ENCODE results near the gene CSNK1D. TPM values are rescaled to one million over a fixed set of nuclear protein-coding genes. Genes with fewer than 3 reads are reported as not detected.

Gene CSNK1D
- total and polyA plus RNA-seq, 2 experiments from 2014 or later, result 55.3 to 66.4 TPM

GRCh38 chr17:82301916-82302567 lies 28.5 kb upstream of the CSNK1D start (continued):
- TF ChIP-seq EZH2 (IDR thresholded peaks at IDR 0.05; ENCODE audit: low read depth, unreplicated experiment), result no peak
- TF ChIP-seq STAT1 (IDR thresholded peaks at IDR 0.05; ENCODE audit: unreplicated experiment), result no peak
- no peak for TF ChIP-seq POLR2AphosphoS5 (IDR thresholded peaks at IDR 0.05; ENCODE audit: low read depth)
- no peak for TF ChIP-seq NANOG (IDR thresholded peaks at IDR 0.05; ENCODE audit: borderline replicate concordance)
- no peak for TF ChIP-seq EZH2phosphoT487 (IDR thresholded peaks at IDR 0.05; ENCODE audit: unreplicated experiment)
- TF ChIP-seq ZNF331 (CRISPR knock-in tag; IDR thresholded peaks at IDR 0.05; ENCODE audit: low read depth), result no peak
- no peak for TF ChIP-seq CREB1 (CRISPR knock-in tag; IDR thresholded peaks at IDR 0.05; ENCODE audit: low read depth)
- no peak for TF ChIP-seq ZNF114 (CRISPR knock-in tag; IDR thresholded peaks at IDR 0.05)

GRCh38 chr17:82301300-82301915 lies 27.9 kb upstream of the CSNK1D start:
- DNase-seq (ENCODE audit: low spot score) (no peak), ATAC-seq (no peak)
- Histone ChIP-seq H3K4me3 (no peak overlapping the region), H3F3A (replicated peaks; ENCODE audit: low read depth) (peaks cover 2% of the 10 kb centered on the region), H3K27me3 (ENCODE audit: insufficient read depth) (no peaks in the 10 kb centered on the region), H3K4me2 (no peak overlapping the region), H2AFZ (no peak overlapping the region), H3K79me2 (replicated peaks; ENCODE audit: insufficient read depth) (no peaks in the 10 kb centered on the region), H4K20me1 (replicated peaks; ENCODE audit: insufficient read depth) (no peaks in the 10 kb centered on the region), H3K9me2 (ENCODE audit: insufficient read depth) (no peaks in the 10 kb centered on the region), H3K27ac (ENCODE audit: low read depth) (no peak overlapping the region), H3K36me3 (ENCODE audit: insufficient read depth) (no peaks in the 10 kb centered on the region), H3K4me1 (ENCODE audit: insufficient read depth) (no peaks in the 10 kb centered on the region)
- Mint-ChIP-seq H3K36me3 (ENCODE audit: low read depth) (no peaks in the 10 kb centered on the region; the same call in 2 of the 3 replicates), H3K9me3 (no peaks in the 10 kb centered on the region), H3K4me1 (peaks cover 15% of the 10 kb centered on the region), H3K4me3 (no peak overlapping the region), H3K27ac (no peak overlapping the region), H3K27me3 (ENCODE audit: insufficient read depth, low read depth, poor library complexity) (peaks cover 12% of the 10 kb centered on the region)
- no peak for TF ChIP-seq ZNF462 (CRISPR knock-in tag; IDR thresholded peaks at IDR 0.05)
- no peak for TF ChIP-seq REST (IDR thresholded peaks at IDR 0.05; ENCODE audit: unreplicated experiment)
- TF ChIP-seq EZH2 (IDR thresholded peaks at IDR 0.05; ENCODE audit: low read depth, unreplicated experiment), result no peak
- no peak for TF ChIP-seq JUNB (IDR thresholded peaks at IDR 0.05; ENCODE audit: unreplicated experiment)
- no peak for TF ChIP-seq ZNF114 (CRISPR knock-in tag; IDR thresholded peaks at IDR 0.05)
- no peak for TF ChIP-seq POLR2AphosphoS5 (IDR thresholded peaks at IDR 0.05; ENCODE audit: low read depth)
- no peak for TF ChIP-seq STAT1 (IDR thresholded peaks at IDR 0.05; ENCODE audit: unreplicated experiment)
- no peak for TF ChIP-seq ETS1 (IDR thresholded peaks at IDR 0.05)
- TF ChIP-seq ZNF331 (CRISPR knock-in tag; IDR thresholded peaks at IDR 0.05; ENCODE audit: low read depth), result no peak
- no peak for TF ChIP-seq EZH2phosphoT487 (IDR thresholded peaks at IDR 0.05; ENCODE audit: unreplicated experiment)
- TF ChIP-seq CREB1 (CRISPR knock-in tag; IDR thresholded peaks at IDR 0.05; ENCODE audit: low read depth), result no peak
- no peak for TF ChIP-seq NANOG (IDR thresholded peaks at IDR 0.05; ENCODE audit: borderline replicate concordance)
